Large intestine (tissue), 3 donors: ENCODE data around the gene CREB3L1. TPM values are rescaled to one million over a fixed set of nuclear protein-coding genes. Genes with fewer than 3 reads are reported as not detected.
A peak's percentile ranks its signal among the peaks of the same experiment; 100 is the strongest.

Source experiments
- DNase-seq, 2 donors: peaks; one replicate each; pipeline versions ENCODE4 v3.0.0 to v3.0.0-alpha.2; 2013
- H3K27ac ChIP-seq: one replicate; pipeline ENCODE4 v1.5.1; 2013; ENCODE audit warnings: low read length
- H3K27me3 ChIP-seq: 2 replicates; pipeline ENCODE4 v1.6.1; 2013; ENCODE audit warnings: low read length; ENCODE audit not compliant: control insufficient read depth, insufficient read depth
- H3K36me3 ChIP-seq: 2 replicates; pipeline ENCODE4 v1.6.1; 2013; ENCODE audit warnings: low read length; ENCODE audit not compliant: control insufficient read depth, insufficient read depth
- H3K4me1 ChIP-seq: one replicate; pipeline ENCODE4 v1.6.1; 2013; ENCODE audit warnings: low read length; ENCODE audit not compliant: control insufficient read depth, insufficient read depth
- H3K4me3 ChIP-seq: one replicate; pipeline ENCODE4 v1.5.1; 2013; ENCODE audit warnings: low read length
- H3K9me3 ChIP-seq: one replicate; pipeline ENCODE4 v1.6.1; 2013; ENCODE audit warnings: mild to moderate bottlenecking, low read depth, low read length, moderate library complexity; ENCODE audit not compliant: control insufficient read depth
- WGBS: methylation state at CpG from one replicate; pipeline ENCODE4 v1.1.5; 2013; ENCODE audit warnings: low lambda C conversion rate; ENCODE audit not compliant: insufficient coverage; 5-methylcytosine and 5-hydroxymethylcytosine counted together
- polyA plus RNA-seq: library from polyadenylated mRNA; unstranded; fragments of 120-200 nt; gene quantifications from one replicate; pipeline ENCODE4 v1.2.1, GENCODE V29; 2013

Gene CREB3L1
- polyA plus RNA-seq, 1 donor = 40.6 TPM

GRCh38 chr11:46363455-46364005, 86.1 kb downstream of the CREB3L1 start:
- no peak overlapping the region for H3K27ac ChIP-seq
- H3K4me3 ChIP-seq = no peak overlapping the region
- no peak for DNase-seq
- H3K36me3 ChIP-seq = peaks cover 12% of the 10 kb centered on the region
- H3K4me1 ChIP-seq = peaks cover 16% of the 10 kb centered on the region
- no CpG with 5 or more reads among the region's 21 CpGs for WGBS
- no peaks in the 10 kb centered on the region for H3K27me3 ChIP-seq
- H3K9me3 ChIP-seq = no peaks in the 10 kb centered on the region

- H3K9me3 ChIP-seq = no peaks in the 10 kb centered on the region
- H3K27me3 ChIP-seq = no peaks in the 10 kb centered on the region
- H3K4me1 ChIP-seq = peaks cover 16% of the 10 kb centered on the region
- peaks cover 14% of the 10 kb centered on the region for H3K36me3 ChIP-seq
- H3K4me3 ChIP-seq = no peak overlapping the region
- no peak for DNase-seq
- WGBS = no CpG with 5 or more reads among the region's 9 CpGs
- H3K27ac ChIP-seq = no peak overlapping the region
Measured at GRCh38 chr11:46364056-46364455, 86.6 kb downstream of the CREB3L1 start.

DNA sequence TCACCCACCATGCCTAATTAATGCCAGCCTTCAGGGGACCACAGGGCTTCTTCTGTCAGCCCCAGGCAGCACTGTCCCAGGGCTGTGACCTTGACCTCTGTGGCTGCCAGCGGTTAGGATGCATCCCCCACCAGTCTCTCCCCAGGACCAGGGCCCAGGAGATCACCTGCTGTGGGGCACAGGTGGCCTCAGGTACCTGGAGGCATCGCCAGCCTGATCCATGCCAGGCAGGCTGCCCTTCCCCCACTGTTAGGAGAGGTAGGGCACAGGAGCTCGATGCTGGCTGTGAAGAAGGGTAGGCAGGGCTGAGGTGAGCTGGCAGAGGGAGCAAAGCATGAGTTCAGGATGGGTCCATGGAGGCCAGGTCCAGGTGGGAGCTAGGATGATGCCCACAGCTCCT, 87.3 kb downstream of the CREB3L1 start:
- Histone ChIP-seq H3K27ac (no peak overlapping the region), H3K36me3 (peaks cover 16% of the 10 kb centered on the region)

DNA sequence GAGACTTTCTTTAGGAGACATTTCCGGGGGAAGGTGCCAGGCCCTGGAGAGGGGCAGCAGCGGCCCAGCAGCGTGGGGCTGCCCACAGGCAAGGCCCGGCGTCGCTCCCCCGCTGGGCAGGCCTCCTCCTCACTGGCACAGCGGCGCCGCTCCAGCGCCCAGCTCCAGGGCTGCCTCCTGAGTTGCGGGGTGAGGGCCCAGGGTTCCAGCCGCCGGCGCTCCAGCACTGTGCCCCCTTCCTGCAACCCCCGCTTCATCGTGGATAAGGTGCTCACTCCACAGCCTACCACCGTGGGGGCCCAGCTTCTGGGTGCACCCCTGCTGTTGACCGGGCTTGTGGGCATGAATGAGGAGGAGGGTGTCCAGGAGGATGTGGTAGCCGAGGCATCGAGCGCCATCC, 88.8 kb downstream of the CREB3L1 start:
- no CpG with 5 or more reads among the region's 22 CpGs for WGBS
- Histone ChIP-seq H3K27me3 (no peaks in the 10 kb centered on the region), H3K27ac (no peak overlapping the region), H3K36me3 (peaks cover 27% of the 10 kb centered on the region), H3K4me3 (no peak overlapping the region), H3K4me1 (peaks cover 17% of the 10 kb centered on the region), H3K9me3 (no peaks in the 10 kb centered on the region)
- DNase-seq = no peak

More for the DNA sequence above, 87.3 kb downstream of the CREB3L1 start:
- Histone ChIP-seq H3K4me3 (no peak overlapping the region), H3K9me3 (no peaks in the 10 kb centered on the region), H3K4me1 (peaks cover 19% of the 10 kb centered on the region), H3K27me3 (no peaks in the 10 kb centered on the region)
- DNase-seq = no peak
- WGBS = no CpG with 5 or more reads among the region's 3 CpGs

DNA sequence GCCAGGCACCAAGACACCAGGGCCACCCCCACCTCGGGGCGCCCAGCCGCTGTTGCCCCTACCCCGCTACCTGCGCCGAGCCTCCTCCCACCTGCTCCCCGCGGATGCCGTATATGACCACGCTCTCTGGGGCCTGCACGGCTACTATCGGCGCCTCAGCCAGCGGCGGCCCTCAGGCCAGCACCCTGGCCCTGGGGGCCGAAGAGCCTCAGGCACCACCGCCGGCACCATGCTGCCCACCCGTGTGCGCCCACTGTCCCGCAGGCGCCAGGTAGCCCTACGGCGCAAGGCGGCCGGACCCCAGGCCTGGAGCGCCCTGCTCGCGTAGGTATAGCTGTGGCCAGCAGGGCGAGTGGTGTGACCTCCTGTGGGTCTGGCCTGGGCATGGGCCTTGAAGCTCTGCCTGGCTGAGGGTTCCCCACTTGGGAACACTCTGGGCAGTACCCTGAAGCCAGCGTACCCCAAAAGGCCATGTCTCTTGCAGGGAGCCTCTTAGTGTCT, 89.2 kb downstream of the CREB3L1 start:
- DNase-seq = no peak
- Histone ChIP-seq H3K36me3 (peaks cover 32% of the 10 kb centered on the region), H3K27ac (no peak overlapping the region), H3K4me3 (no peak overlapping the region), H3K9me3 (no peaks in the 10 kb centered on the region), H3K27me3 (no peaks in the 10 kb centered on the region), H3K4me1 (peaks cover 12% of the 10 kb centered on the region)
- no CpG with 5 or more reads among the region's 31 CpGs for WGBS

DNA sequence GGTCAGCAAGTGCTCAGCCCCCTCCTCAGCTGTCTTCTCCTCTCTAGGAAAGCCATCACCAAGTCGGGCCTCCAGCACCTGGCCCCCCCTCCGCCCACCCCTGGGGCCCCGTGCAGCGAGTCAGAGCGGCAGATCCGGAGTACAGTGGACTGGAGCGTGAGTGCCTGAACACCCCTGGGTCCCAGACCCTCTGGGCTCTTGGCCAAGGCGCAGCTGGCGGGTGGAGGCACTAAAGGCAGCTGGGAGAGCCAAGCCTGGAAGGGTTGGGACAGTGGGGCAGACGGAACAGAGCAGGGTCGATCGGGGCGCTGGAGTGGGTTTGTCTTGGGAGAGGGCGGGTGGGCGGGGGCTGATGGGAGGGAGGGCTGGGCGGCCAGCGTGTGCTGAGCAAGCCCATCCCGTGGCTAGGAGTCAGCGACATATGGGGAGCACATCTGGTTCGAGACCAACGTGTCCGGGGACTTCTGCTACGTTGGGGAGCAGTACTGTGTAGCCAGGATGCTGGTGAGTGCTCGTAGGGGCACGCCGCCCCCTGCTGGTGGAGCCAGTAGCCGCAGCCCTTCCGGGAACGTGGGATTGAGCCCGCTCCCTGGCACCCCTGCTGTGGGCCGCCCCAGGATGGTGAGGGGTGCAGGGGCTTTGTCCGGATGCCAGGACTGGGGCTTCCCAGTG, 89.9 kb downstream of the CREB3L1 start:
- H3K27me3 ChIP-seq = no peaks in the 10 kb centered on the region
- WGBS = no CpG with 5 or more reads among the region's 32 CpGs
- no peak overlapping the region for H3K4me3 ChIP-seq
- H3K36me3 ChIP-seq = peaks cover 34% of the 10 kb centered on the region
- H3K4me1 ChIP-seq = peaks cover 9% of the 10 kb centered on the region
- no peak for DNase-seq
- no peak overlapping the region for H3K27ac ChIP-seq
- H3K9me3 ChIP-seq = no peaks in the 10 kb centered on the region

- no CpG with 5 or more reads among the region's 12 CpGs for WGBS
- Histone ChIP-seq H3K9me3 (no peaks in the 10 kb centered on the region), H3K27me3 (no peaks in the 10 kb centered on the region), H3K4me3 (no peak overlapping the region), H3K27ac (no peak overlapping the region), H3K36me3 (peaks cover 37% of the 10 kb centered on the region), H3K4me1 (peaks cover 9% of the 10 kb centered on the region)
- no peak for DNase-seq
Measured at GRCh38 chr11:46367916-46368267, 90.4 kb downstream of the CREB3L1 start.

- WGBS = no CpG with 5 or more reads among the region's 25 CpGs
- Histone ChIP-seq H3K27ac (no peak overlapping the region), H3K4me1 (peaks cover 9% of the 10 kb centered on the region), H3K4me3 (no peak overlapping the region), H3K9me3 (no peaks in the 10 kb centered on the region), H3K36me3 (peaks cover 48% of the 10 kb centered on the region), H3K27me3 (no peaks in the 10 kb centered on the region)
- peak in 1 of 2 donors; percentile 54 for DNase-seq
Measured at GRCh38 chr11:46369458-46370152, 92.1 kb downstream of the CREB3L1 start.

- no peak for DNase-seq
- Histone ChIP-seq H3K27me3 (no peaks in the 10 kb centered on the region), H3K9me3 (peaks cover under 1% of the 10 kb centered on the region), H3K27ac (no peak overlapping the region), H3K36me3 (peaks cover 55% of the 10 kb centered on the region), H3K4me3 (no peak overlapping the region), H3K4me1 (peaks cover 9% of the 10 kb centered on the region)
- WGBS = no CpG with 5 or more reads among the region's 13 CpGs
Measured at GRCh38 chr11:46370253-46370652, 92.8 kb downstream of the CREB3L1 start.
